ENCODE data around the gene PPARD.

The PPARD gene

GRCh38 chr6:35317483-35318195, 24.7 kb upstream of the PPARD start:
- FAIRE-seq (no peak), DNase-seq (ENCODE audit: insufficient read length, low spot score) (no peak)
- TF ChIP-seq, protein P1, sequence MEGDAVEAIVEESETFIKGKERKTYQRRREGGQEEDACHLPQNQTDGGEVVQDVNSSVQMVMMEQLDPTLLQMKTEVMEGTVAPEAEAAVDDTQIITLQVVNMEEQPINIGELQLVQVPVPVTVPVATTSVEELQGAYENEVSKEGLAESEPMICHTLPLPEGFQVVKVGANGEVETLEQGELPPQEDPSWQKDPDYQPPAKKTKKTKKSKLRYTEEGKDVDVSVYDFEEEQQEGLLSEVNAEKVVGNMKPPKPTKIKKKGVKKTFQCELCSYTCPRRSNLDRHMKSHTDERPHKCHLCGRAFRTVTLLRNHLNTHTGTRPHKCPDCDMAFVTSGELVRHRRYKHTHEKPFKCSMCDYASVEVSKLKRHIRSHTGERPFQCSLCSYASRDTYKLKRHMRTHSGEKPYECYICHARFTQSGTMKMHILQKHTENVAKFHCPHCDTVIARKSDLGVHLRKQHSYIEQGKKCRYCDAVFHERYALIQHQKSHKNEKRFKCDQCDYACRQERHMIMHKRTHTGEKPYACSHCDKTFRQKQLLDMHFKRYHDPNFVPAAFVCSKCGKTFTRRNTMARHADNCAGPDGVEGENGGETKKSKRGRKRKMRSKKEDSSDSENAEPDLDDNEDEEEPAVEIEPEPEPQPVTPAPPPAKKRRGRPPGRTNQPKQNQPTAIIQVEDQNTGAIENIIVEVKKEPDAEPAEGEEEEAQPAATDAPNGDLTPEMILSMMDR (IDR thresholded peaks at IDR 0.05; ENCODE audit: insufficient read depth, missing control alignments) = no peak

- FAIRE-seq (no peak), DNase-seq (ENCODE audit: insufficient read length, low spot score) (peak; percentile 93)
- TF ChIP-seq, protein P1 (IDR thresholded peaks at IDR 0.05; ENCODE audit: insufficient read depth, missing control alignments) = no peak
Observed at GRCh38 chr6:35318196-35319171, 23.9 kb upstream of the PPARD start.

DNA sequence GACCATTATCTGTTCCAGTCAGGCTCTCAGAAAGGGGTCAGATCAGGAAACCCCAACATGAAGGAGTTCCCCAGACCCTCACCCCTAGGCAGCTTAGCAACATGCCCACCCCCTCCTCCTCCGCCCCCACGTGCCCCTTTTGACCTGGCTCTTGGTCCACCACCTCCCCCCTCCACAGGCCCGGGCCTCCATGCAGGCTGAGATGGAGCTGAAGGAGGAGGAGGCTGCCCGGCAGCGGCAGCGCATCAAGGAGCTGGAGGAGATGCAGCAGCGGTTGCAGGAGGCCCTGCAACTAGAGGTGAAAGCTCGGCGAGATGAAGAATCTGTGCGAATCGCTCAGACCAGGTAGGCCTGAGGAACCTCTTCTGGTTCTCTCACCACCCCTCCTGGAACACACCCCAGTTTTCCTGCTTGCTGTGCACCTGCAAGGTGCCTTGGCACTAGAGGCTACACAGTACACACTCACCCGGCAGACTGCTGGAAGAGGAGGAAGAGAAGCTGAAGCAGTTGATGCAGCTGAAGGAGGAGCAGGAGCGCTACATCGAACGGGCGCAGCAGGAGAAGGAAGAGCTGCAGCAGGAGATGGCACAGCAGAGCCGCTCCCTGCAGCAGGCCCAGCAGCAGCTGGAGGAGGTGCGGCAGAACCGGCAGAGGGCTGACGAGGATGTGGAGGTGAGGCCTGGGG, 22.9 kb upstream of the PPARD start:
- no peak for DNase-seq (ENCODE audit: insufficient read length, low spot score)
- TF ChIP-seq, protein P1 (IDR thresholded peaks at IDR 0.05; ENCODE audit: insufficient read depth, missing control alignments) = no peak
- FAIRE-seq = no peak

DNA sequence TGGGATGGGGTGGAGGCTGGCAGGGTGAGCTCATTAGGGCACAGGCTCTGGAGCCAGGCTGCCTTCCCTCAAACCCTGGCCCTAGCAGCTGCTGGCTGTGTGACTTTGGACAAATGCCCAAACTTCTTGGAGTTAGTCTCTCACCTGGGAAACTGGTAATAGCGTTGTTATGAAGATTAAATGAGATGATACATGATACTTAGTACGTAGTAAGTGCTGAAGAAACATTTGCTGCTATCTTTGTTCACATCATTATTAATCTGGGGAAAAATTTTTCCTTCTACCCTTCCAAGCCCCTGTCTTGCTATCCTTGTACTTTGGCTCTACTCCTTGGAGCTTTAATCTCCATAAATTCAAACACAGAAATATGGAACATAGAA, 22.3 kb upstream of the PPARD start:
- TF ChIP-seq, protein P1 (IDR thresholded peaks at IDR 0.05; ENCODE audit: insufficient read depth, missing control alignments) = no peak
- FAIRE-seq = no peak

DNA sequence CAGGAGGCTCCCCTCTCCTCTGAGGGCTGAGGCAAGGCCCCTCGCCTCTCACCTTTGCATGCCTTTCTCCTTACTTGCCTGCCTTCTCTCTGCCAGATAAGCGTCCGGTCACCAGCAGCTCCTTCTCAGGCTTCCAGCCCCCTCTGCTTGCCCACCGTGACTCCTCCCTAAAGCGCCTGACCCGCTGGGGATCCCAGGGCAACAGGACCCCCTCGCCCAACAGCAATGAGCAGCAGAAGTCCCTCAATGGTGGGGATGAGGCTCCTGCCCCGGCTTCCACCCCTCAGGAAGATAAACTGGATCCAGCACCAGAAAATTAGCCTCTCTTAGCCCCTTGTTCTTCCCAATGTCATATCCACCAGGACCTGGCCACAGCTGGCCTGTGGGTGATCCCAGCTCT, 21.3 kb upstream of the PPARD start:
- FAIRE-seq = no peak
- DNase-seq (ENCODE audit: insufficient read length, low spot score) = no peak
- TF ChIP-seq, protein P1 (IDR thresholded peaks at IDR 0.05; ENCODE audit: insufficient read depth, missing control alignments) = no peak

More for the DNA sequence above, 22.3 kb upstream of the PPARD start:
- DNase-seq (ENCODE audit: insufficient read length, low spot score) = no peak

DNA sequence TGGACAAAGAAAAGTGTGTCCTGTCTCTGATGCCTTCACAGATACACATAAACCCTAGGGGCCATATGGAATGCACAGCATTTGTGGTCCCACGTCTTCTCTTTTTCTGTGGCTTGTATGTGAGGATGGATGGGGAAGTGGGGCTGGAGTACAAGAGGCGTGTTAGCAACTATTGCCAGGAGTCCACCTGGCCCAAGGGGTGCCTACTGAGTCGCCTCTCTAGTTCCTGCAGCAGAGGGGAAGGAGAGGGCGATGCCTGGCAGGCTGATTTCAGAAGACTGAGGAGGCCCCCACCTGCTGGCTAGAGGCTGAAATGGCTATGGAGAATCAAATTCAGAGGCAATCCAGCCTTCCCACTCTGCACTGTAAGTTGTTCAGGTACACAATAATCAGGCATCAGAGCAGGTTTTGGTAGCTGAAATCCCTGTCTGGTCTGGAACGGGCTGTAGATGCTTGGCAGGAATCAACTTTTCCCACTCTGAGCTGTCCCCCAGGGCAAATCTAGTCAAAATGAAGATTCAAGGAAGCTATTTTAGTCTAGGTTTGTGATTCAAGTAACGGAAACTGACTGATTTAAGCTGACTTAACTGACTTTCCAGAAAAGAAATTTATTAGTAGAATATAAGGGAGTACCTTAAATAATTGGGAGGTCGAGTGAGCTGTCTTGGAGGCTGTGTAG, 14.9 kb upstream of the PPARD start:
- TF ChIP-seq, protein P1 (IDR thresholded peaks at IDR 0.05; ENCODE audit: insufficient read depth, missing control alignments) = peak; percentile 50
- DNase-seq (ENCODE audit: insufficient read length, low spot score) (no peak), FAIRE-seq (no peak)

All from D721Med (cell line).